IMR-90 (cell line): ENCODE results near the gene KCNJ18. TPM values are rescaled to one million over a fixed set of nuclear protein-coding genes. Genes with fewer than 3 reads are reported as not detected.
"Not testable (repeated sequence)": the region's sequence is repeated elsewhere in the genome, so short reads cannot be mapped to it uniquely, and the experiment has no call there.

Experiments used
- ATAC-seq: fragments of 200-7000 bp; cut with Tn5 transposase; 2 replicates; pipeline ENCODE4 v1.9.1; 2020; ENCODE audit warnings: low read depth, mild to moderate bottlenecking, moderate library complexity
- BruUV-seq: library from RNA; stranded (reverse); fragments of 400-500 nt; replicated peaks from 2 replicates; lab custom pipeline; 2021; lab: Mats Ljungman, UMichigan
- CTCF ChIA-PET: fragments of 300-600 bp; formaldehyde crosslinking; extraction: SDS; loops from one replicate; lab custom pipeline; 2021; ENCODE audit warnings: antibody characterized with exemption; lab: Yijun Ruan, JAX
- POLR2A ChIA-PET: fragments of 300-600 bp; sonication (Branson Sonifier 250); formaldehyde crosslinking; loops from one replicate; lab custom pipeline; 2022; ENCODE audit warnings: antibody characterized with exemption; ENCODE audit not compliant: unreplicated experiment; lab: Charles Lee
- DNase-seq: peaks from one replicate; pipeline ENCODE4 v3.0.0; 2013
- H2AFZ ChIP-seq: replicated peaks from 2 replicates; pipeline ENCODE3; 2013; ENCODE audit warnings: low read length, mild to moderate bottlenecking; ENCODE audit not compliant: poor library complexity
- H2AK5ac ChIP-seq: 2 replicates; pipeline ENCODE4 v1.6.1; 2013; ENCODE audit warnings: low read depth, low read length, inconsistent platforms
- H2AK9ac ChIP-seq: replicated peaks from 2 replicates; pipeline ENCODE3; 2013; ENCODE audit warnings: mild to moderate bottlenecking, low read depth, low read length, moderate library complexity; ENCODE audit not compliant: poor library complexity
- H2BK120ac ChIP-seq: 2 replicates; pipeline ENCODE4 v1.6.1; 2013; ENCODE audit warnings: low read depth, low read length, inconsistent platforms
- H2BK15ac ChIP-seq: 3 replicates; pipeline ENCODE4 v1.6.1; 2013; ENCODE audit warnings: low read depth, low read length, inconsistent platforms
- H2BK20ac ChIP-seq: 2 replicates; pipeline ENCODE4 v1.6.1; 2013; ENCODE audit warnings: low read depth, mild to moderate bottlenecking, inconsistent platforms, low read length, moderate library complexity
- H2BK5ac ChIP-seq: 2 replicates; pipeline ENCODE4 v1.6.1; 2013; ENCODE audit warnings: mild to moderate bottlenecking, low read depth, low read length, inconsistent platforms; ENCODE audit not compliant: poor library complexity, severe bottlenecking
- H3K14ac ChIP-seq: replicated peaks from 2 replicates; pipeline ENCODE4 v1.6.1; 2013; ENCODE audit warnings: low read depth, low read length, inconsistent platforms
- H3K18ac ChIP-seq: 2 replicates; pipeline ENCODE4 v1.6.1; 2013; ENCODE audit warnings: low read depth, low read length, control low read depth
- H3K23ac ChIP-seq: 2 replicates; pipeline ENCODE4 v1.6.1; 2013; ENCODE audit warnings: low read depth, low read length, inconsistent platforms
- H3K27ac ChIP-seq: 2 replicates; pipeline ENCODE4 v1.5.1; 2013; ENCODE audit warnings: mild to moderate bottlenecking, control low read depth, low read length; ENCODE audit not compliant: insufficient read depth
- H3K27me3 ChIP-seq: 2 replicates; pipeline ENCODE4 v1.6.1; 2013; ENCODE audit warnings: low read length; ENCODE audit not compliant: control insufficient read depth, insufficient read depth
- H3K36me3 ChIP-seq: 2 replicates; pipeline ENCODE4 v1.6.1; 2013; ENCODE audit warnings: low read length, mixed read lengths; ENCODE audit not compliant: control insufficient read depth, insufficient read depth
- H3K4ac ChIP-seq: 2 replicates; pipeline ENCODE4 v1.6.1; 2013; ENCODE audit warnings: low read depth, low read length, inconsistent platforms
- H3K4me1 ChIP-seq: 2 replicates; pipeline ENCODE4 v1.6.1; 2013; ENCODE audit warnings: low read length, mixed read lengths; ENCODE audit not compliant: control insufficient read depth, insufficient read depth
- H3K4me2 ChIP-seq: 2 replicates; pipeline ENCODE4 v1.6.1; 2013; ENCODE audit warnings: low read depth, mild to moderate bottlenecking, control low read depth, low read length, moderate library complexity
- H3K4me3 ChIP-seq: 2 replicates; pipeline ENCODE4 v1.5.1; 2013; ENCODE audit warnings: low read depth, mild to moderate bottlenecking, control low read depth, low read length, moderate library complexity; ENCODE audit not compliant: insufficient read depth
- H3K56ac ChIP-seq: 2 replicates; pipeline ENCODE4 v1.6.1; 2013; ENCODE audit warnings: low read length, inconsistent platforms; ENCODE audit not compliant: insufficient read depth; ENCODE audit errors: extremely low read depth
- H3K79me1 ChIP-seq, 2 experiments: 2 replicates each; pipeline ENCODE4 v1.6.1; 2013; ENCODE audit warnings: low read length in 2 of 2, inconsistent platforms in 1 of 2, low read depth in 1 of 2
- H3K9ac ChIP-seq: 2 replicates; pipeline ENCODE4 v1.6.1; 2013; ENCODE audit warnings: low read depth, low read length, control low read depth
- H3K9me1 ChIP-seq: 2 replicates; pipeline ENCODE4 v1.6.1; 2013; ENCODE audit warnings: low read length, inconsistent platforms; ENCODE audit not compliant: insufficient read depth
- H3K9me3 ChIP-seq: 2 replicates; pipeline ENCODE4 v1.6.1; 2013; ENCODE audit warnings: low read length; ENCODE audit not compliant: control insufficient read depth, insufficient read depth
- H4K20me1 ChIP-seq: 2 replicates; pipeline ENCODE4 v1.6.1; 2013; ENCODE audit warnings: low read length, inconsistent platforms; ENCODE audit not compliant: insufficient read depth
- H4K5ac ChIP-seq: 2 replicates; pipeline ENCODE4 v1.6.1; 2013; ENCODE audit warnings: mild to moderate bottlenecking, low read depth, low read length, control low read depth
- H4K8ac ChIP-seq, 2 experiments: 2 replicates each; pipeline ENCODE4 v1.6.1; 2013; ENCODE audit warnings: low read depth in 2 of 2, low read length in 2 of 2, control low read depth in 1 of 2, inconsistent platforms in 1 of 2
- H4K91ac ChIP-seq: 2 replicates; pipeline ENCODE4 v1.6.1; 2013; ENCODE audit warnings: low read depth, low read length, inconsistent platforms; ENCODE audit not compliant: insufficient read depth
- WGBS, 2 experiments: methylation state at CpG; one replicate each; pipeline versions ENCODE4 v1.1.5 to v1.1.7; 2013; ENCODE audit warnings: missing lambda C conversion rate in 2 of 2; ENCODE audit not compliant: insufficient read length in 1 of 2; ENCODE audit errors: extremely low coverage in 2 of 2; 5-methylcytosine and 5-hydroxymethylcytosine counted together
- dilution Hi-C: fragments of 300-500 bp; cut with HindIII; formaldehyde crosslinking; loops from one replicate; pipeline ENCODE4 v1.14.3; 2018; ENCODE audit warnings: low sequenced_read_pairs; ENCODE audit not compliant: unreplicated experiment
- in situ Hi-C: fragments of 300-500 bp; cut with MboI; formaldehyde crosslinking; loops from 3 replicates; pipeline ENCODE4 v1.14.3; 2019; ENCODE audit warnings: low sequenced_read_pairs, inconsistent platforms, mixed read lengths
- intact Hi-C: fragments of 100-400 bp; cut with micrococcal nuclease; formaldehyde crosslinking; loops from 2 replicates; pipeline ENCODE4 v1.10.0; 2022
- polyA plus RNA-seq, 3 experiments: library from polyadenylated mRNA; depleted of rRNA; stranded (reverse); fragments of >200 nt; gene quantifications; 2 replicates each; pipeline ENCODE4 v1.2.3, GENCODE V29; 2012; ENCODE audit warnings: low replicate concordance in 1 of 3
- total RNA-seq: library from RNA; depleted of rRNA; stranded (reverse); fragments of >200 nt; gene quantifications from 2 replicates; pipeline ENCODE4 v1.2.3, GENCODE V29; 2012

The KCNJ18 gene
- total and polyA plus RNA-seq, 2 of the 4 experiments (the other 2 are of a cell fraction), result not detected

DNA sequence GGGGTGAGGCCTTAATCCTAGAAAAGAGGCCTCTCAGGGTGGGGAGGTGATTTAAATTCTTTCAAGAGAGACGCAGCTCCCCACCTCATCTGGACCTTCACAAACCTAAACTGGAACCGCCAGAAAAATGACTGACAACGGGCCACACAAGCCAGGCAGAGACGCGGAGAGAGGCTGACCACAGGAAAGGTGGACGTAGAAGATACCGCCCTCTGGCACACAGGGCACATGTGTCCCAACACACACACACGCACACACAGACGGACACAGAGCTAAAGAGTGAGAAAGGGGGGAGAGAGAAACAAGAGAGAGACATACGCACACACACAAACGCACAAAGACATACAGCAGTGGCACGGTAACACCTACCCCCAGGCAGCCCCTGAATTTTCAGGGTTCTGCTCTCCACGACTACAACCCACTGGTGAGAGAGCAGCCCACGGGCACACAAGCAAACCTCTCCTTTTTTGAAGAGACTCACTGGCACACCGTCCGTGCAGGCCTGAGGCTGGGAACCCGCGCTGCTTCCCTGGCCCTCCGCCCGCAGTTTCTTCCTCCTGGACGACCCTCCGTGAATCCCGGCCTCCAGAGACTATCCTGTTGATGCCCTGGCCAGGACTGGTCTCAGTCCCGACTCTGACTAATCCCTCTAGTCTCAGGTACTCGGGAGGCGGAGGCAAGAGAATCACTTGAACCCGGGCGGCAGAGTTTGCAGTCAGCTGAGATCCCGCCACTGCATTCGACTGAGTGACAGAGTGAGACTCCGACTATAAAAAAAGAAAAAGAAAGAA, 18.7 kb upstream of the KCNJ18 start:
- CTCF ChIA-PET, H3K4me1 ChIP-seq, H3K27ac ChIP-seq, H3K56ac ChIP-seq, intact Hi-C loops, BruUV-seq, H4K5ac ChIP-seq, POLR2A ChIA-PET, H2BK15ac ChIP-seq, H4K8ac ChIP-seq, H3K79me1 ChIP-seq, H2BK20ac ChIP-seq, H2AFZ ChIP-seq, H3K4me3 ChIP-seq, H4K20me1 ChIP-seq, H2BK120ac ChIP-seq, ATAC-seq, DNase-seq, H3K36me3 ChIP-seq, H3K9ac ChIP-seq, in situ Hi-C loops, H3K4me2 ChIP-seq, H3K9me1 ChIP-seq, H2BK5ac ChIP-seq, H3K18ac ChIP-seq, H3K23ac ChIP-seq, dilution Hi-C loops, H4K91ac ChIP-seq, H2AK9ac ChIP-seq, H2AK5ac ChIP-seq, H3K14ac ChIP-seq, H3K27me3 ChIP-seq, H3K4ac ChIP-seq: not testable (repeated sequence)
- peaks cover 49% of the 10 kb centered on the region for H3K9me3 ChIP-seq
- 82% methylated on average over 15 of the region's 31 CpGs; no CpG with 5 or more reads in 1 of the 2 experiments for WGBS, 2 experiments
